GM18520 (cell line): ENCODE measurements around the gene MYL11.
A peak's percentile ranks its signal among the peaks of the same experiment; 100 is the strongest.

Source experiments
- ATAC-seq: cut with Tn5 transposase; IDR thresholded peaks from one replicate; pipeline ENCODE4 v1.9.1; 2021; ENCODE audit not compliant: unreplicated experiment

Gene MYL11

GRCh38 chr16:30369938-30370455 is 4.6 kb upstream of the MYL11 start:
- peak; percentile 6 for ATAC-seq

- ATAC-seq: peak; percentile 70
Measured at GRCh38 chr16:30370456-30371247, 4.0 kb upstream of the MYL11 start, which contains the start of gene TBC1D10B. TBC1D10B (minus strand) TSS chr16:30370494; CDS start chr16:30370183, 311 bp downstream.

GRCh38 chr16:30371248-30371816 is 3.3 kb upstream of the MYL11 start:
- ATAC-seq: no peak

- no peak for ATAC-seq
Measured at GRCh38 chr16:30372038-30372712, 2.4 kb upstream of the MYL11 start.

- no peak for ATAC-seq
Measured at GRCh38 chr16:30372725-30373124, 1.9 kb upstream of the MYL11 start.

- ATAC-seq: no peak
Measured at GRCh38 chr16:30375864-30376263, 1.3 kb downstream of the MYL11 start.

GRCh38 chr16:30376461-30376902 is 1.9 kb downstream of the MYL11 start:
- ATAC-seq: no peak

- no peak for ATAC-seq
Measured at GRCh38 chr16:30377050-30377811, 2.6 kb downstream of the MYL11 start.

- ATAC-seq: peak; percentile 4
Measured at GRCh38 chr16:30377812-30378235, 3.2 kb downstream of the MYL11 start.

- ATAC-seq: peak; percentile 83
Measured at GRCh38 chr16:30378236-30379157, 3.9 kb downstream of the MYL11 start.

- no peak for ATAC-seq
Measured at GRCh38 chr16:30379158-30379783, 4.7 kb downstream of the MYL11 start.

- no peak for ATAC-seq
Measured at GRCh38 chr16:30380072-30380802, 5.6 kb downstream of the MYL11 start.

GRCh38 chr16:30380803-30381208 is 6.2 kb downstream of the MYL11 start:
- ATAC-seq: no peak

- ATAC-seq: no peak
Measured at GRCh38 chr16:30381291-30382041, 6.9 kb downstream of the MYL11 start.

GRCh38 chr16:30382111-30382881 is 7.7 kb downstream of the MYL11 start, which contains the start of gene SEPTIN1:
SEPTIN1 (minus strand) TSS chr16:30382561; CDS start chr16:30382542, 19 bp downstream.
- ATAC-seq: no peak

- ATAC-seq: no peak
Measured at GRCh38 chr16:30383521-30383920, 8.9 kb downstream of the MYL11 start.

GRCh38 chr16:30394592-30395154 is 20.1 kb downstream of the MYL11 start:
- no peak for ATAC-seq
